ENCODE data around the gene RESP18. TPM values are rescaled to one million over a fixed set of nuclear protein-coding genes. Genes with fewer than 3 reads are reported as not detected.
A peak's percentile ranks its signal among the peaks of the same experiment; 100 is the strongest.

Gene RESP18
- total RNA-seq, 1 donor from 2014 or later = not detected

DNA sequence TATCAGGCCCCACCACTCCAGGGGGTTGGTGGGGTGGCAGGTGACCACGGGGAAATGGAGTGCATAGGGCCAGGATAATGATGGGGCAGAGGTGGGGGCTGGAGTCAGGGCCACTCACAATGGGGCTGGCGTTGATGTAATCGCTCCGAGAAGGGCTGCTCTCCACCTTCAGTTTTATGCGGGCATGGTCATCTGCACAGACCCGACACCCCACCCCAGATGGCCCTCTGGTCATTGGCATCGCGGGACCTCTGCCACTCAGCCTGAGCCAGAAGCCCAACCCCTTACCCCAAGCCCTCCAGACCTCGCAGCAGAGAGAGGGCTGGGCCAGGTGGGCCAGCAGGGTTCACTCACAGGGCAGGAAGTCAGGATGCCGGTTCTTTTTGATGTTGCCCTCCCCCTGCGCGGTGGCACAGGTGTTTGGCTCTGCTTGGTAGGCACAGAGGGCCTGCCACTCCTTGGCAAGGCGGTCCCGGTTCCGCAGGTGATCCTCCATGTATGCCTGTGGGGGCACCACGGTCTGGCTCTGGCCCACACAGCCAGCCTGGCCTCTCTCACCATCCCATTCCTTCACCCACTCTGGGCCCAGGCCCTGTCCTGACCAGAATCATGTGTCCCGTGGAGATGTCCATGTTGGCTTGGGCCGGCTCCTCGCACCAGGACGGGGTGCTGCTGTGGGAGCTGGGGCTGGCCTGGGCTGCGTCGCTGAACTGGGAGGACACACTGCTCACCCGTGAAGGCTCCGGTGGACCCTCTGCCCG lies 35.7 kb downstream of the RESP18 start:
- Histone ChIP-seq H3K36me3 (no peaks in the 10 kb centered on the region), H3K27me3 (peaks cover 51% of the 10 kb centered on the region), H3K27ac (no peak overlapping the region), H3F3A (ENCODE audit: low read depth) (peaks cover 6% of the 10 kb centered on the region), H3K4me2 (no peak overlapping the region), H4K20me1 (ENCODE audit: low read depth) (no peaks in the 10 kb centered on the region), H3K4me3 (no peak overlapping the region), H3K9me3 (ENCODE audit: low read depth) (no peaks in the 10 kb centered on the region), H3K4me1 (peaks cover 25% of the 10 kb centered on the region), H2AFZ (replicated peaks) (no peak overlapping the region), H3K9ac (no peak overlapping the region), H3K79me2 (ENCODE audit: low read depth) (no peaks in the 10 kb centered on the region)
- Mint-ChIP-seq H3K4me1 (peaks cover 37% of the 10 kb centered on the region), H3K27me3 (ENCODE audit: insufficient read depth, low read depth) (peaks cover 7% of the 10 kb centered on the region), H3K27ac (no peak overlapping the region), H3K9me3 (no peaks in the 10 kb centered on the region), H3K4me3 (no peak overlapping the region), H3K36me3 (no peaks in the 10 kb centered on the region)
- TF ChIP-seq, protein P1, sequence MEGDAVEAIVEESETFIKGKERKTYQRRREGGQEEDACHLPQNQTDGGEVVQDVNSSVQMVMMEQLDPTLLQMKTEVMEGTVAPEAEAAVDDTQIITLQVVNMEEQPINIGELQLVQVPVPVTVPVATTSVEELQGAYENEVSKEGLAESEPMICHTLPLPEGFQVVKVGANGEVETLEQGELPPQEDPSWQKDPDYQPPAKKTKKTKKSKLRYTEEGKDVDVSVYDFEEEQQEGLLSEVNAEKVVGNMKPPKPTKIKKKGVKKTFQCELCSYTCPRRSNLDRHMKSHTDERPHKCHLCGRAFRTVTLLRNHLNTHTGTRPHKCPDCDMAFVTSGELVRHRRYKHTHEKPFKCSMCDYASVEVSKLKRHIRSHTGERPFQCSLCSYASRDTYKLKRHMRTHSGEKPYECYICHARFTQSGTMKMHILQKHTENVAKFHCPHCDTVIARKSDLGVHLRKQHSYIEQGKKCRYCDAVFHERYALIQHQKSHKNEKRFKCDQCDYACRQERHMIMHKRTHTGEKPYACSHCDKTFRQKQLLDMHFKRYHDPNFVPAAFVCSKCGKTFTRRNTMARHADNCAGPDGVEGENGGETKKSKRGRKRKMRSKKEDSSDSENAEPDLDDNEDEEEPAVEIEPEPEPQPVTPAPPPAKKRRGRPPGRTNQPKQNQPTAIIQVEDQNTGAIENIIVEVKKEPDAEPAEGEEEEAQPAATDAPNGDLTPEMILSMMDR (IDR thresholded peaks at IDR 0.05) = no peak
- TF ChIP-seq EZH2 (IDR thresholded peaks at IDR 0.05) = no peak
- no peak for TF ChIP-seq EZH2phosphoT487 (IDR thresholded peaks at IDR 0.05)
- DNase-seq (ENCODE audit: low spot score) = no peak

DNA sequence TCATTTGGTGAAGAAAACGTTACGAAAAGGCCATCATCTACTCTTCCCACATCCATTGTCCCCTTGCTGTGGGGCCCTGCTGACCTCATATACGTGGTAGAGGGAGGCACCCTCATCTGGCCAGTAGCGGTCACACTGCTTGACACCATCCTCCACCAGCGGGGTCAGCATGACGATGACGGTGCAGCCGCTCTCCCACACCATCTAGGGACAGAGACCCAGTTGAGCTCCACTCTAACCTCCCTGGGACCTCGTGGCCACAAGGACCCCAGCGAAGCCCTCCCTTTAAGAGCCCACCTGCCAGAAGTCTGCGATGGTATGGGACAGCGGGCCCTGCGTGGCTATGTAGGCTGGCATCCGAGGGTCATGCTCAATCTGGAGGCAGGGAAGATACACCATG lies 36.4 kb downstream of the RESP18 start:
- TF ChIP-seq EZH2 (IDR thresholded peaks at IDR 0.05) (no peak), EZH2phosphoT487 (IDR thresholded peaks at IDR 0.05) (no peak)
- TF ChIP-seq, protein P1 (IDR thresholded peaks at IDR 0.05) = no peak
- peaks cover 37% of the 10 kb centered on the region for H3K4me1 Mint-ChIP-seq
- H2AFZ ChIP-seq (replicated peaks) = no peak overlapping the region
- H3K4me1 ChIP-seq = peaks cover 25% of the 10 kb centered on the region
- no peak overlapping the region for H3K9ac ChIP-seq
- no peaks in the 10 kb centered on the region for H4K20me1 ChIP-seq (ENCODE audit: low read depth)
- H3F3A ChIP-seq (ENCODE audit: low read depth) = peaks cover 6% of the 10 kb centered on the region
- no peak overlapping the region for H3K4me3 Mint-ChIP-seq
- H3K27me3 ChIP-seq = peaks cover 47% of the 10 kb centered on the region
- H3K4me3 ChIP-seq = no peak overlapping the region
- H3K27ac Mint-ChIP-seq = no peak overlapping the region
- no peaks in the 10 kb centered on the region for H3K36me3 ChIP-seq
- no peak for DNase-seq (ENCODE audit: low spot score)
- no peaks in the 10 kb centered on the region for H3K9me3 ChIP-seq (ENCODE audit: low read depth)
- no peak overlapping the region for H3K27ac ChIP-seq
- no peaks in the 10 kb centered on the region for H3K9me3 Mint-ChIP-seq
- peaks cover 7% of the 10 kb centered on the region for H3K27me3 Mint-ChIP-seq (ENCODE audit: insufficient read depth, low read depth)
- no peaks in the 10 kb centered on the region for H3K79me2 ChIP-seq (ENCODE audit: low read depth)
- H3K4me2 ChIP-seq = no peak overlapping the region
- H3K36me3 Mint-ChIP-seq = no peaks in the 10 kb centered on the region

DNA sequence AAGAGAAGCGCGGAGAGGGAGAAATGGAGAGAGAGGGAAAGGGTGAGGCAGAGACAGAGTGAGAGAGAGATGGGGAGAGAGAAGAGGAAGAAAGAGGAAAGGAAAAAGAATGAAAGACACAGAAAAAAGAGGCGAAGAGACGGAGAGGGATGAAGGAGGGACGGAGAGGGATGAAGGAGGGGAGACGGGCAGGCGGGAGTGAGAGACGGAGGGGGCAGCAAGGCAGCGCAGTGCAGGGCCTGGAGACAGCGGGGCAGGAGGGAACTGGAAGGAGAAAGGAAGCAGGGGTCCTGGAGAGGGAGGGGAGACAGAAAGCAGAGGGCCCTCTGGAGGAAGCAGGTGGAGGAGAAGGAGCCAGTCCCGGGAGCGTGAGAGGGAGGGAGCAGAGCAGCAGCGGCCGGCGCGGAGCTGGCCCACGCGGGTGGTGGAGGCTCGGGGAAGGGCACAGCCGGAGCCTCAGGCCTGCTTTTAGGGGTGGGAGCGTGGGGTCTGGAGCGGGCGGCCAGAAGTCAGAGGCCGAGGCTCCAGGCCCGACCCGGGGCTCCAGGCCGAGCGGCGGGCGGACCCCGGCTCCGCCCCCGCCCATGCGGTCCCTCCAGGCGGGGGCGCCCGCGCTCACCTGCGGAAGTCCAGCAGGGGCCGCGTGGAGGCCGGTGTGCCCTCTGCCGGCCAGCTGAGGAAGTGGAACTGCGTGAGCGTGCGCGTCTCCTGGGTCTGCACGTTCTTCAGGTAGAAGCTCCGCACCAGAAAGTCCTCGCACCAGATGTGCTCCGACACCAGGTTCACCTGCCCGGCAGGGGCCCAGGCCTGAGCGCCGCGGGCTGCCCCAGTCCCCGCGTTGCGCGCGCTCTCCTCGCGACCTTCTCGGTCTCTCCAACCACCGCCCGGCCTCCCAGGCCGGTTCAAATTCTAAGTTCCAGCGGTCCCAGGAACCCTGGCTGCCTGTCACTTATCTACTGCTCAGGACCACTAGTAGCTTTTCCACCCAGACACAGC lies 37.9 kb downstream of the RESP18 start:
- Histone ChIP-seq H4K20me1 (ENCODE audit: low read depth) (no peaks in the 10 kb centered on the region), H3K4me1 (peaks cover 13% of the 10 kb centered on the region), H2AFZ (replicated peaks) (peak overlapping the region; percentile 80), H3K27me3 (peaks cover 38% of the 10 kb centered on the region), H3F3A (ENCODE audit: low read depth) (no peaks in the 10 kb centered on the region), H3K27ac (no peak overlapping the region), H3K4me2 (peak overlapping the region; percentile 79), H3K9ac (no peak overlapping the region), H3K79me2 (ENCODE audit: low read depth) (no peaks in the 10 kb centered on the region), H3K9me3 (ENCODE audit: low read depth) (no peaks in the 10 kb centered on the region), H3K4me3 (peak overlapping the region; percentile 77), H3K36me3 (no peaks in the 10 kb centered on the region)
- TF ChIP-seq EZH2 (IDR thresholded peaks at IDR 0.05) (no peak), EZH2phosphoT487 (IDR thresholded peaks at IDR 0.05) (no peak)
- TF ChIP-seq, protein P1 (IDR thresholded peaks at IDR 0.05) = peak; percentile 82
- peak; percentile 93 for DNase-seq (ENCODE audit: low spot score)
- Mint-ChIP-seq H3K4me3 (peak overlapping the region; percentile 79), H3K9me3 (no peaks in the 10 kb centered on the region), H3K4me1 (peaks cover 26% of the 10 kb centered on the region), H3K27me3 (ENCODE audit: insufficient read depth, low read depth) (peaks cover 7% of the 10 kb centered on the region), H3K27ac (peak overlapping the region; percentile 15), H3K36me3 (no peaks in the 10 kb centered on the region)

Measured in neural progenitor cell (in vitro differentiated cells).